ENCODE data around the gene TDRD9.
A peak's percentile ranks its signal among the peaks of the same experiment; 100 is the strongest.

The TDRD9 gene

GRCh38 chr14:103899833-103900232 lies 28.4 kb upstream of the TDRD9 start:
- no peak for DNase-seq (ENCODE audit: low spot score)
- TF ChIP-seq, protein P1, sequence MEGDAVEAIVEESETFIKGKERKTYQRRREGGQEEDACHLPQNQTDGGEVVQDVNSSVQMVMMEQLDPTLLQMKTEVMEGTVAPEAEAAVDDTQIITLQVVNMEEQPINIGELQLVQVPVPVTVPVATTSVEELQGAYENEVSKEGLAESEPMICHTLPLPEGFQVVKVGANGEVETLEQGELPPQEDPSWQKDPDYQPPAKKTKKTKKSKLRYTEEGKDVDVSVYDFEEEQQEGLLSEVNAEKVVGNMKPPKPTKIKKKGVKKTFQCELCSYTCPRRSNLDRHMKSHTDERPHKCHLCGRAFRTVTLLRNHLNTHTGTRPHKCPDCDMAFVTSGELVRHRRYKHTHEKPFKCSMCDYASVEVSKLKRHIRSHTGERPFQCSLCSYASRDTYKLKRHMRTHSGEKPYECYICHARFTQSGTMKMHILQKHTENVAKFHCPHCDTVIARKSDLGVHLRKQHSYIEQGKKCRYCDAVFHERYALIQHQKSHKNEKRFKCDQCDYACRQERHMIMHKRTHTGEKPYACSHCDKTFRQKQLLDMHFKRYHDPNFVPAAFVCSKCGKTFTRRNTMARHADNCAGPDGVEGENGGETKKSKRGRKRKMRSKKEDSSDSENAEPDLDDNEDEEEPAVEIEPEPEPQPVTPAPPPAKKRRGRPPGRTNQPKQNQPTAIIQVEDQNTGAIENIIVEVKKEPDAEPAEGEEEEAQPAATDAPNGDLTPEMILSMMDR (IDR thresholded peaks at IDR 0.05) = no peak
- Histone ChIP-seq H3K27ac (no peak overlapping the region), H3K4me3 (no peak overlapping the region)

DNA sequence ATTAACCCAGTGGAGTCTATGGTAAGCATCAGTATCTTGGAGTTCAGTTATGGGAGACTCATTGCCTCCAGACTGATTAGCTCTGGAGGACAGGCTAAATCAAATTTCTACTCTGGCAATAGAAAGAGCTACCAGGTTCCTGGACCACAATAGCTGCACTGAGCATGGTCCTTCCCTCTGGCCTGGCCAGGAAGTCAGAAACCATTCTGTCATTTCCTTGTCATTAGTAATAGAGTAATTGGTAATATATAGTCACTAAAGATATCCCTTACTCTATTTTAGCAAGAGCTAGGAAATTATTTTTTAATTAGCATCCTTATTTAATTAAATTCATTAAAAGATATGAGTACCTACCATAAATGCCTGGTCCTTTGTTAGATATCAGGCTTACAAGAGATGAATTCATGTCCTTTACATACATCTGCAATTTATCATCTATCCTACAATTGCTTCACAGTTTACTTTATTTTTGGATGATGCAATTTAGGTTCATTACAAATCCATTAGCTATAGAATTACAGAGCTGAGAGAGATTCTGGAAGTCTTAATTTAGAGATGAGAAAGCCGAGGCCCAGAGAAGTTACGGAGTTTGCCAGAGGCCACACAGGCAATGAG lies 23.7 kb upstream of the TDRD9 start:
- TF ChIP-seq, protein P1 (IDR thresholded peaks at IDR 0.05) = no peak
- no peak overlapping the region for H3K27ac ChIP-seq
- DNase-seq (ENCODE audit: low spot score) = no peak
- no peak overlapping the region for H3K4me3 ChIP-seq

DNA sequence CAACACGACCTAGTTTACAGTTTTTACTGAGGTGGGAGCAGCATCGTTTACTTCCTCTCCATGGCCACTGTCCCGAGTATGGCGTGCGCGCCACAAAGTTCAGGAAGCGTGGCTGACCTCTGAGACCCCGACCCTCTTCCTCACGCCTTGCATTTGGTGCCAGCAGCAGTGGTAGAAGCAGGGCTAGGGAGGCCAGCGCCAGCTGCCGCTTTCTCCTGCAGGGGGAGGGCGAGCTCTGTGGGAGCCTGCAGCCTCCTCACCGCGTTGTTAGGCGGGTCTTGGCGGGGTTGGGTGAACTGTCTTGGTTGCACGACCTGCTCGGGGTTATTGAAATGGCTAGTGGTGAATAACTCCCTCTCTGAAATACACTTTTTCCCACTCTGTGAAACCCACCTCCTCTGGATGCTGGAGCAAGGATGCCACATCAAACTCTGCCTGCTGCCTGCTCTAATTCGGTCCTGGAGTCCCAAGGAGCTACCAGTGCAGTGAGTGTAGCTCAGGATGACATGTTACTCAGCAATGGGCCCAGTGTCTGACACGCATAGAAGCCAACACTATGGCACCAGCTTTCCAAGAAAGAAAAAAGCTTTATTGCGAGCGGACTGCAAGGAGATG lies 22.3 kb upstream of the TDRD9 start:
- DNase-seq (ENCODE audit: low spot score) = no peak
- H3K27ac ChIP-seq = no peak overlapping the region
- H3K4me3 ChIP-seq = no peak overlapping the region
- TF ChIP-seq, protein P1 (IDR thresholded peaks at IDR 0.05) = no peak

DNA sequence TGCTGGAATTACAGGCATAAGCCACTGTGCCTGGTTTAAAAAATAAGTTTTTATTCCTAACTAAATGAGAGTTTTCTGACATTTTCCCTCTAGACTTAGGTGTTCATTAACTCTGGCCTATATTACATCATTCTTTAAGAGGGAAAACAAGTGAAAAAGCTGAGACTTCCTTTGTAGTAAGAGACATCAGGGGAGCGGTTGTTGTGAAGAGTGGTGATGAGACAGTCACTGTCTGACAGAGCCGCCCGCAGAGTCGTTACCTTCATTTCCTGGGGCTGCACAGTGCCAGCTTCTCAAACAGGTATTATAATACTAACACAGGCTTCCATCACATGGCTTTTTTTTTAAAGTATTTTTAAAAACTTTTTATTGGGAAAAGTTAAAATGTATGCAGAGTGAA lies 19.7 kb upstream of the TDRD9 start:
- DNase-seq (ENCODE audit: low spot score) = no peak
- TF ChIP-seq, protein P1 (IDR thresholded peaks at IDR 0.05) = no peak
- H3K27ac ChIP-seq = no peak overlapping the region
- no peak overlapping the region for H3K4me3 ChIP-seq

GRCh38 chr14:103909531-103910261 lies 18.6 kb upstream of the TDRD9 start:
- TF ChIP-seq, protein P1 (IDR thresholded peaks at IDR 0.05) = no peak
- Histone ChIP-seq H3K4me3 (peak overlapping the region; percentile 28), H3K27ac (peak overlapping the region in 1 of 2 donors; percentile 2)
- DNase-seq (ENCODE audit: low spot score) = no peak

DNA sequence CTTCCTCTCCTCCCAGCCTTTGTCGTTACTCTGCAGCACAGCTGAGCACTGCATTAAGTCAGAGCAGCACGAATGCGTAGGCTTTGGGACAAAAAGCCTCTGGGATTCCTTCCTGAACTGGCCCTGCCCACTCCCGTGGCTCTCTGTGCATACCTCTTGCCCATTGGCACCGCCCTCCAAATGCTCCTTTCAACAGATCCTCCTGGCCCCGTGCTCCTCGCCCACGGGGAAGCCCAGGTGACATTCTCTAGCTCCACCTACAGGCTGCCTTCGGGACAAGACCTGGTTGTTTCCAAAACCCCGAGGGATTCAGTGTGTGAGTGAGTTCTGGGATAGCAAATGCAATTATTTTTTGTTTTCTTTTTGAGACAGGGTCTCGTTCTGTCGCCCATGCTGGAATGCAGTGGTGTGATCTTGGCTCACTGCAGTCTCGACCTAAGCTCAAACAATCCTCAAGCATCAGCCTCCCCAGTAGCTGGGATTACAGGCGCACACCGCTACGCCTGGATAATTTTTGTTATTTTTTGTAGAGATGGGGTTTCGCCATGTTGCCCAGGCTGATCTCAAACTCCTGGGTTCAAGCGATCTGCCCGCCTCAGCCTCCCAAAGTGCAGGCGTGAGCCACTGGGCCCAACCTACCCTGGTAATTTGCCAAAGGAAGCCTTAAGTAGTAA lies 17.9 kb upstream of the TDRD9 start:
- no peak for DNase-seq (ENCODE audit: low spot score)
- TF ChIP-seq, protein P1 (IDR thresholded peaks at IDR 0.05) = peak; percentile 52
- peak overlapping the region in 1 of 2 donors; percentile 2 for H3K27ac ChIP-seq
- H3K4me3 ChIP-seq = peak overlapping the region; percentile 28
